ENCODE measurements around the gene AFMID. TPM values are rescaled to one million over a fixed set of nuclear protein-coding genes. Genes with fewer than 3 reads are reported as not detected.
A peak's percentile ranks its signal among the peaks of the same experiment; 100 is the strongest.

Gene AFMID, protein sequence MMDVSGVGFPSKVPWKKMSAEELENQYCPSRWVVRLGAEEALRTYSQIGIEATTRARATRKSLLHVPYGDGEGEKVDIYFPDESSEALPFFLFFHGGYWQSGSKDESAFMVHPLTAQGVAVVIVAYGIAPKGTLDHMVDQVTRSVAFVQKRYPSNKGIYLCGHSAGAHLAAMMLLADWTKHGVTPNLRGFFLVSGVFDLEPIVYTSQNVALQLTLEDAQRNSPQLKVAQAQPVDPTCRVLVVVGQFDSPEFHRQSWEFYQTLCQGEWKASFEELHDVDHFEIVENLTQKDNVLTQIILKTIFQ
- total RNA-seq (2021; ENCODE audit: unreplicated experiment): 65.8 TPM
- polyA plus RNA-seq (2012): 71.4 and 82.5 TPM in 2 replicates
- Bru-seq, nascent RNA: percentile 72 among the genes with signal in this experiment
- BruChase-seq, experiment 1, labeled RNA remaining after a 6-hour chase: percentile 69 among the genes with signal in this experiment
- BruChase-seq, experiment 2, labeled RNA remaining after a 2-hour chase: percentile 74 among the genes with signal in this experiment
- long read RNA-seq, partial matches to known transcripts: 0 of 52 reads
- long read RNA-seq, other reads (novel, unspliced or antisense): 44 of 52 reads

- Histone ChIP-seq H3K4me3 (replicated peaks in 1 of 2; ENCODE audit: low read depth in 1 of 2, low read length in 2 of 2) (peak within 1 kb of the TSS; percentile 94 to 95), H3K4me2 (ENCODE audit: low read length) (peak within 1 kb of the TSS; percentile 99), H3K9ac (ENCODE audit: low read length) (peak within 1 kb of the TSS; percentile 98), H3K9me2 (ENCODE audit: insufficient read depth) (no peaks in the 10 kb centered on the region), H2AFZ (ENCODE audit: low read depth, low read length, poor library complexity, severe bottlenecking) (no peak within 1 kb of the TSS), H3K4me1 (ENCODE audit: control insufficient read depth in 1 of 2, insufficient read depth in 2 of 2, low read length in 2 of 2) (peaks cover 22 to 55% of the 10 kb centered on the region in 2 experiments), H3K36me3 (ENCODE audit: control insufficient read depth in 1 of 2, insufficient read depth in 2 of 2, low read length in 2 of 2) (peaks cover 30 to 42% of the 10 kb centered on the region in 2 experiments), H3K79me2 (ENCODE audit: insufficient read depth, low read length) (peaks cover 79% of the 10 kb centered on the region), H4K20me1 (ENCODE audit: insufficient read depth) (0 out of 2 replicates have a peak, but pooled peaks cover 3% of the 10 kb centered on the region), H3K9me3 (ENCODE audit: control insufficient read depth in 1 of 2, insufficient read depth in 1 of 2, low read depth in 1 of 2, low read length in 2 of 2) (no peaks in the 10 kb centered on the region), H3K27me3 (ENCODE audit: insufficient read depth, low read length) (no peaks in the 10 kb centered on the region), H3K27ac (ENCODE audit: low read depth, low read length) (peak within 1 kb of the TSS; percentile 78)
- RAD21 ChIA-PET (ENCODE audit: low non-redundant PET in 1 of 2, low total read pairs in 2 of 2, uncharacterized antibody in 2 of 2, unreplicated experiment in 2 of 2): interaction anchor here (0.5 to 1.4 kb wide), 6 partner anchors 20 to 102 kb away, joined by 3 to 9 read pairs (median 4); partner anchors contain the start of gene TMC6 (in 1 of the 2)
- DNase-seq (ENCODE audit: low read depth, low spot score) (peak; percentile 99), ATAC-seq (peak; percentile 88)
- BruUV-seq (replicated peaks): no TSS peak
- intact Hi-C loops (cut with micrococcal nuclease): loop anchor here (1.0 to 2.0 kb wide), 3 partner anchors 18 to 47 kb away; partner anchors contain the start of genes BIRC5 and SYNGR2
- POLR2A ChIA-PET: interaction anchor here (0.6 to 4.1 kb wide), 35 partner anchors 9 to 229 kb away, joined by 3 to 77 read pairs (median 4); partner anchors contain the start of genes BIRC5, TMC6, TMC8 and TNRC6C
- CTCF ChIA-PET: interaction anchor here (0.8 to 2.8 kb wide), 18 partner anchors 9 to 235 kb away, joined by 3 to 14 read pairs (median 5); no protein-coding TSS in a partner anchor
- TF ChIP-seq SP1 (IDR thresholded peaks at IDR 0.05; ENCODE audit: low read depth): peak; percentile 95
- TF ChIP-seq TCF7L2 (IDR thresholded peaks at IDR 0.05; ENCODE audit: borderline replicate concordance, extremely low read depth, insufficient read depth, insufficient read length): peak; percentile 30
- no peak for TF ChIP-seq EZH2phosphoT487 (IDR thresholded peaks at IDR 0.05; ENCODE audit: borderline replicate concordance)
- TF ChIP-seq CTCF (IDR thresholded peaks at IDR 0.05 in 2 of 3, conservative IDR thresholded peaks at IDR 0.05 in 1 of 3; ENCODE audit: borderline replicate concordance in 1 of 3, insufficient read depth in 1 of 3, low read depth in 2 of 3, low read length in 2 of 3): peak; percentile 34 to 95 (median 74); a peak in 5 of 6 replicates
- TF ChIP-seq ZFX (IDR thresholded peaks at IDR 0.05): peak; percentile 33; the same call in 1 of the 2 replicates
- no peak for TF ChIP-seq FOSL1 (IDR thresholded peaks at IDR 0.05; ENCODE audit: low read depth)
- TF ChIP-seq, protein P1, sequence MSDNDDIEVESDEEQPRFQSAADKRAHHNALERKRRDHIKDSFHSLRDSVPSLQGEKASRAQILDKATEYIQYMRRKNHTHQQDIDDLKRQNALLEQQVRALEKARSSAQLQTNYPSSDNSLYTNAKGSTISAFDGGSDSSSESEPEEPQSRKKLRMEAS (IDR thresholded peaks at IDR 0.05): peak; percentile 89
- no peak for TF ChIP-seq SRF (IDR thresholded peaks at IDR 0.05; ENCODE audit: low read depth)
- no peak for TF ChIP-seq ZNF274 (IDR thresholded peaks at IDR 0.05; ENCODE audit: low read depth, low read length)
- no peak for TF ChIP-seq JUND (IDR thresholded peaks at IDR 0.05)
- no peak for TF ChIP-seq REST (IDR thresholded peaks at IDR 0.05; ENCODE audit: low read depth)
- TF ChIP-seq SIN3A (IDR thresholded peaks at IDR 0.05; ENCODE audit: low read depth): peak; percentile 96
- TF ChIP-seq ELF1 (IDR thresholded peaks at IDR 0.05; ENCODE audit: borderline replicate concordance, low read depth): no peak
- TF ChIP-seq POLR2A (IDR thresholded peaks at IDR 0.05; ENCODE audit: borderline replicate concordance, extremely low read depth, insufficient read depth, insufficient read length): peak; percentile 99
- no peak for TF ChIP-seq EZH2 (IDR thresholded peaks at IDR 0.05)
- TF ChIP-seq CBX3 (IDR thresholded peaks at IDR 0.05; ENCODE audit: low read depth): no peak
- TF ChIP-seq EGR1 (IDR thresholded peaks at IDR 0.05; ENCODE audit: low read depth): peak; percentile 88
- TF ChIP-seq YY1 (IDR thresholded peaks at IDR 0.05; ENCODE audit: extremely low read depth, insufficient replicate concordance, low read depth, low read length): peak; percentile 98
Observed at GRCh38 chr17:78186692-78187595, at the start of gene AFMID, which contains the start of gene TK1. Gene AFMID, plus strand, starts transcription at chr17:78187362. Its CDS starts 9 bp downstream, at chr17:78187371. Gene TK1, minus strand, starts transcription at chr17:78187052. Its CDS starts 58 bp downstream, at chr17:78186994.
